Chondrocyte (in vitro differentiated cells): ENCODE measurements around the gene OSGIN1. TPM values are rescaled to one million over a fixed set of nuclear protein-coding genes. Genes with fewer than 3 reads are reported as not detected.
A peak's percentile ranks its signal among the peaks of the same experiment; 100 is the strongest.

Source experiments
- DNase-seq: peaks from one replicate; pipeline ENCODE4 v3.0.0; 2021; ENCODE audit warnings: mixed read lengths, low spot score
- H3K27ac Mint-ChIP-seq: one replicate; pipeline ENCODE4 v1.8.0; 2021; ENCODE audit warnings: mild to moderate bottlenecking, moderate library complexity, mixed read lengths; ENCODE audit not compliant: unreplicated experiment
- H3K27me3 Mint-ChIP-seq: 2 replicates; pipeline ENCODE4 v1.8.0; 2021; ENCODE audit warnings: low read depth, mixed read lengths
- H3K36me3 Mint-ChIP-seq: 2 replicates; pipeline ENCODE4 v1.8.0; 2021; ENCODE audit warnings: low read depth, mixed read lengths
- H3K4me1 Mint-ChIP-seq: 2 replicates; pipeline ENCODE4 v1.8.0; 2021; ENCODE audit warnings: low read depth, mild to moderate bottlenecking, mixed read lengths
- H3K4me3 Mint-ChIP-seq: one replicate; pipeline ENCODE4 v1.8.0; 2021; ENCODE audit warnings: mild to moderate bottlenecking, moderate library complexity, mixed read lengths; ENCODE audit not compliant: unreplicated experiment
- H3K9me3 Mint-ChIP-seq: 2 replicates; pipeline ENCODE4 v1.8.0; 2021; ENCODE audit warnings: low read depth, mixed read lengths
- total RNA-seq: library from RNA; stranded (reverse); gene quantifications from 3 replicates; pipeline ENCODE4 v1.2.1, GENCODE V29; 2021
- TF ChIP-seq, protein P1 (sequence below): fragments of 200-600 bp; sonication (generic); IDR thresholded peaks from 2 replicates; pipeline ENCODE4 v1.5.0; 2021; ENCODE audit warnings: antibody characterized with exemption, mild to moderate bottlenecking, moderate library complexity

OSGIN1 gene
- total RNA-seq, 1 donor from 2014 or later, result 2.5 TPM

DNA sequence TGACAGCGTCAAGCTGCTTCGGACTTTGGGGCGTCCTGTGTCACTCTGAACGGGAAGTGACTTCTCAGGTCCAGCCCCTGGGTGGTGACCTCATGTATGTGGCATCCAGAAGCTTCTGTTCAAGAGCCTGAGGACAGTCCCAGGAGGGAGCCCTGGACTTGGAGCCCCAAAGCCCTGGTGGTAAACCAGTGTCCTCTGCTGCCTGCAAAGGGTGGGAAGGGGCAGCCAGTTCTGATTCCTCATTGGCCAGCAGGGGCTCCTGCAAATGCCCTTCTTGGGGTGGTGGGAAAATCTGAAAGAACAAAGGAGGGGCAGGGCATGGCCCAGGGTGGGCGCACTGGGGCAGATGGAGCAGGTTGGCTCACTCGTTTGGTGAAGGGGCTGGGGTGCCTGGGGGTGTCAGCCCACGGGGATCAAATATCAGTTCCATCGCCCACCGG is 1.6 kb downstream of the OSGIN1 start:
- H3K27ac Mint-ChIP-seq, result peak overlapping the region; percentile 74
- H3K27me3 Mint-ChIP-seq, result no peaks in the 10 kb centered on the region
- H3K9me3 Mint-ChIP-seq, result no peaks in the 10 kb centered on the region
- H3K4me3 Mint-ChIP-seq, result peak overlapping the region; percentile 71
- no peak for DNase-seq
- H3K4me1 Mint-ChIP-seq, result peaks cover 20% of the 10 kb centered on the region
- TF ChIP-seq, protein P1, sequence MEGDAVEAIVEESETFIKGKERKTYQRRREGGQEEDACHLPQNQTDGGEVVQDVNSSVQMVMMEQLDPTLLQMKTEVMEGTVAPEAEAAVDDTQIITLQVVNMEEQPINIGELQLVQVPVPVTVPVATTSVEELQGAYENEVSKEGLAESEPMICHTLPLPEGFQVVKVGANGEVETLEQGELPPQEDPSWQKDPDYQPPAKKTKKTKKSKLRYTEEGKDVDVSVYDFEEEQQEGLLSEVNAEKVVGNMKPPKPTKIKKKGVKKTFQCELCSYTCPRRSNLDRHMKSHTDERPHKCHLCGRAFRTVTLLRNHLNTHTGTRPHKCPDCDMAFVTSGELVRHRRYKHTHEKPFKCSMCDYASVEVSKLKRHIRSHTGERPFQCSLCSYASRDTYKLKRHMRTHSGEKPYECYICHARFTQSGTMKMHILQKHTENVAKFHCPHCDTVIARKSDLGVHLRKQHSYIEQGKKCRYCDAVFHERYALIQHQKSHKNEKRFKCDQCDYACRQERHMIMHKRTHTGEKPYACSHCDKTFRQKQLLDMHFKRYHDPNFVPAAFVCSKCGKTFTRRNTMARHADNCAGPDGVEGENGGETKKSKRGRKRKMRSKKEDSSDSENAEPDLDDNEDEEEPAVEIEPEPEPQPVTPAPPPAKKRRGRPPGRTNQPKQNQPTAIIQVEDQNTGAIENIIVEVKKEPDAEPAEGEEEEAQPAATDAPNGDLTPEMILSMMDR, result no peak
- H3K36me3 Mint-ChIP-seq, result peaks cover 1% of the 10 kb centered on the region

DNA sequence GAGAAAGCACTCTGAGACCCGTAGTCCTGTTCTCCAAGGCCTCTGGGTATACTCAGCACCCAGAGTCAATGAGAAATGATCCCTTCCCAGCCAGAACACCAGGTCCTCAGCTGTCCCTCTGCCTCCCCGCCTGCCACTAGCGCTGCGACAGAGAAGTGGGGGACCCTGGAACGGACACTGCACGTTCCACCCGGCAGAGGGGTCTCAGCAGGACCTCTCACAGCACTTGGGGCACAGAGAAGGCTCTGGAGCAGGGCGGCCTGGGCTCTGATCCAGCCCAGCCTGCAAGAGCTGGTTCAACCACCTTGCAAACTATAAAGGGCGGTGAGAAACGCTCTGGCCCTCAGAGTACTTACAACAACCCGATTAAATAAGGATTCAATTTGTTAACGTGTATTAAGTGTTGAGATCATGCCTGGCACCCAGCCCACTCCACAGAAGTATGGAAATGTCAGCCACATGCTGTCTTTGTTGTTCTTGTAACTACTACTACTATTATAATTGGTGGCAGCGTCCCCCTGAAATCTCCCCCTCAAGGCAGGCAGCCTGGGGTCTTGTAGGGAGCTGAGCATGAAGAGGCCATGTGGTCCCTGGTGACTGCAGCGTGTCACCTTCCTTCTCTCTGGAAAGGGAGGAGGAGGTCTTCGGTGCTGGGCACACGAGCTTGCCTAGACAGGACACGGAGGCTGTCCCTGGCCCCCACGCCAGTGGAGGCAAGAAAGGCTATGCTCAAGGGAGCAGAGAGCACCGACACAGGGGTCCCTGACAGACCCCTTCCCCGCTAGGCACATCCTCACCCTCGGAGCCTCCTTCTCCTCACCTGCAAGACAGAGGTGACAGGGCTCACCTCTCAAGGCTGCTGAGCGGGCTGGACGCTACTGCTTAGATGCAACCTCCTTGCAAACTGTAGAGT is 2.4 kb downstream of the OSGIN1 start:
- H3K36me3 Mint-ChIP-seq, result peaks cover 4% of the 10 kb centered on the region
- peaks cover 20% of the 10 kb centered on the region for H3K4me1 Mint-ChIP-seq
- no peak for DNase-seq
- no peak overlapping the region for H3K4me3 Mint-ChIP-seq
- H3K27ac Mint-ChIP-seq, result no peak overlapping the region
- TF ChIP-seq, protein P1, result no peak
- H3K9me3 Mint-ChIP-seq, result no peaks in the 10 kb centered on the region
- H3K27me3 Mint-ChIP-seq, result no peaks in the 10 kb centered on the region

DNA sequence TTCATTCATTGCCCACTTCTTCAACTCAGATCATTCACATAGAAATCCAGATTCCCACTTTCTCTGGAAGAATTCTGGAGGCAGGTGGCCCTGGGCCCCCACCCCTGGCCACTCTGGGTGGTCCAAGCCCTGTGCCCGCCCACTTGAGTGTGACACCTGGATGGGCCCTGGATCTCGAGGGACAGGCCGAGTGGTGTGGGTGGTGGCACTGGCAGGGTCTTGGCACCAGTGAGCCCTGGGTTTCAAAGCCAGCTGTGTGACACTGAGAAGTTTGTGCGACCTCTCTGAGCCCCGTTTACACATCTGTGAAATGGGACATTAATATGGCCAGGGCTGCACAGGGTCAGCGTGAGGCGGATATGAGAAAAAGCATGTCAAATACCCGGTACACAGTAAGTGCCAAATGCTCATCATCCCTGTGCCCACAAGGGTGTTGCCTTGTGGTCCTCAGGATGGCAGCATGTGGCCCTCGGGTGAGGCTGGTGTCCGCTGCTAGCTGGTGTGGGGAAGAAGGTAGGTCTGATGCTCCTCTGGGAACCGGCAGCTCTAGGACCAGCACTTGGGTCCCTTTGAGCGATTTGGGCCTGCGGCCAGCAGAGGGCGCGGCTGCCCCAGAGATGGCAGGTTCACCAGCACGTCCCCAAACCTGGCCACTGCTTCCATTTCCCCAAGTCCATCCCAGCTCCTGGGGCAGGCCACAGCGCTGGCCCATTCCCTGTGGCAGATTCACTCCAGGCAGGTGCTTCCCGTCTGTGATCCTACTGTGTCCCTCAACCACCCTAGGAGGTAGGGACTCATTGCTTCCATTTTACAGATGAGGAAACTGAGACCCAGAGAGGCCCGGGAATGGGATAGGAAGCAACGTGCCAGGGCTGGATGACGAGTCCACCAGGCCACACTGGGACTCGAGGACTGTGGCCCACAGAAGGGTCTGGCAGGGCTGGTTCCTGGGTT is 3.6 kb downstream of the OSGIN1 start:
- TF ChIP-seq, protein P1, result peak; percentile 92
- DNase-seq, result no peak
- Mint-ChIP-seq H3K27me3 (no peaks in the 10 kb centered on the region), H3K9me3 (no peaks in the 10 kb centered on the region), H3K27ac (no peak overlapping the region), H3K36me3 (peaks cover 6% of the 10 kb centered on the region), H3K4me1 (peaks cover 20% of the 10 kb centered on the region), H3K4me3 (no peak overlapping the region)

DNA sequence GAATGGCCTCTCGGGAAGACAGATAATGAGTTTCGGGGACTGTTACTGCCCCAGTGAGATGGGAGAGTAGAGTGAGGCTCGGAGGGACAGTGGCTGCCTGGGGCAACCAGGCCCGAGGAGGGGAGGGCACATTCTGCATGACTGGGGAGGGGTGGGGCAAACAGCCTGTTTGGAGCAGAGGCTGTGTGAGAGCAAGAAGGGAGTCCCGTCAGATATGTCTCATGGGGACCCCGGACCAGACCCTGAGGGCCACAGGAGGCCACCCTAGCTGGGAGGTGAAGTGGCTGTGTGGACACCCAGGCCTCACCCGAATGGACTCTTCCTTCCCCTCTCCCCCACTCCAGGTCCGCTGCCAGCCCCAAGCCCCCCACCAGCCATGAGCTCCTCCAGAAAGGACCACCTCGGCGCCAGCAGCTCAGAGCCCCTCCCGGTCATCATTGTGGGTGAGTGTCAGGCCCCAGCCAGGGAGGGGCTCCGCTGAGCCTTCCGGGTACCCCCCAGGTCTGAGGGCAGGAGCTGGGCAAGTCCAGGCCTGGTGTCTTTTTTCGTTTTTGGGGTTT is 4.3 kb downstream of the OSGIN1 start:
- TF ChIP-seq, protein P1, result no peak
- Mint-ChIP-seq H3K4me1 (peaks cover 19% of the 10 kb centered on the region), H3K9me3 (no peaks in the 10 kb centered on the region), H3K27me3 (no peaks in the 10 kb centered on the region), H3K36me3 (peaks cover 6% of the 10 kb centered on the region), H3K27ac (no peak overlapping the region), H3K4me3 (no peak overlapping the region)
- no peak for DNase-seq
